22Rv1 (cell line): Measurements from ENCODE around the gene GGT6.
"Not testable (repeated sequence)": the region's sequence is repeated elsewhere in the genome, so short reads cannot be mapped to it uniquely, and the experiment has no call there.

Source experiments
- H3K27ac ChIP-seq: fragments of 450-650 bp; 2 replicates; pipeline ENCODE4 v1.5.1; 2017
- CTCF ChIP-seq: fragments of 450-650 bp; IDR thresholded peaks from 2 replicates; pipeline ENCODE4 v1.5.1; 2017; ENCODE audit warnings: mild to moderate bottlenecking
- ZFX ChIP-seq: fragments of 450-650 bp; IDR thresholded peaks from 2 replicates; pipeline ENCODE4 v1.6.1; 2017; ENCODE audit warnings: antibody characterized with exemption, borderline replicate concordance

Gene GGT6

GRCh38 chr17:4560421-4560820 is at the start of gene GGT6:
Gene GGT6 (minus strand): TSS chr17:4560577. CDS start chr17:4560521, 56 bp downstream.
- H3K27ac ChIP-seq: no peak within 1 kb of the TSS
- no peak for TF ChIP-seq CTCF
- no peak for TF ChIP-seq ZFX

- no peak for TF ChIP-seq CTCF
- no peak for TF ChIP-seq ZFX
- H3K27ac ChIP-seq: no peak overlapping the region
These were observed 49.8 kb upstream of the GGT6 start for GRCh38 chr17:4610162-4610561.

GRCh38 chr17:4609761-4610160 is 49.4 kb upstream of the GGT6 start:
- no peak overlapping the region for H3K27ac ChIP-seq
- TF ChIP-seq CTCF: no peak
- no peak for TF ChIP-seq ZFX

- no peak overlapping the region for H3K27ac ChIP-seq
- TF ChIP-seq ZFX: no peak
- no peak for TF ChIP-seq CTCF
These were observed 47.4 kb upstream of the GGT6 start for GRCh38 chr17:4607773-4608187.

- no peak for TF ChIP-seq CTCF
- TF ChIP-seq ZFX: no peak
- no peak overlapping the region for H3K27ac ChIP-seq
These were observed 46.9 kb upstream of the GGT6 start for GRCh38 chr17:4607261-4607741.

- TF ChIP-seq ZFX: no peak
- no peak overlapping the region for H3K27ac ChIP-seq
These were observed 45.4 kb upstream of the GGT6 start for GRCh38 chr17:4605826-4606225.

GRCh38 chr17:4604736-4605135 is 44.4 kb upstream of the GGT6 start:
- H3K27ac ChIP-seq: not testable (repeated sequence)

GRCh38 chr17:4604111-4604644 is 43.8 kb upstream of the GGT6 start:
- no peak overlapping the region for H3K27ac ChIP-seq
- no peak for TF ChIP-seq ZFX
- no peak for TF ChIP-seq CTCF
